ENCODE results near the gene SFXN1. TPM values are rescaled to one million over a fixed set of nuclear protein-coding genes. Genes with fewer than 3 reads are reported as not detected.

Gene SFXN1
- total and polyA plus RNA-seq, 4 donors, result 55.9 to 80.0 (median 76.8) TPM

DNA sequence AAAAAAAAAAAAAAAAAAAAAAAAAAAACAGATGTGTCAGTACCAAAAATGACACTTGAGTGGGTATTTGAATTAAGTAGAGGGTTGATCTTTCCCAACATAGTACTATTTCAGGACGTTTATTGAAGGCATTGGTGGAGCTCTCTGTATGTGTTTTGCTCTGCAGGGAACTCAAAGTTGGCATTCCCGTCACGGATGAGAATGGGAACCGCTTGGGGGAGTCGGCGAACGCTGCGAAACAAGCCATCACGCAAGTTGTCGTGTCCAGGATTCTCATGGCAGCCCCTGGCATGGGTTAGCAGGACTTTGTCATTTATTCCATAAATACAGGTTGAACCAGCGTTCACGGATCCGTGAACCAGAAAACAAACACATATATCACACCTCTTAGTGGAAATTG is 34.9 kb downstream of the SFXN1 start:
- Histone ChIP-seq H3K9me3 (ENCODE audit: control insufficient read depth, insufficient read depth, low read length) (no peaks in the 10 kb centered on the region), H3K4me1 (ENCODE audit: control insufficient read depth, insufficient read depth, low read length) (no peaks in the 10 kb centered on the region), H3K27ac (ENCODE audit: low read depth, low read length) (no peak overlapping the region), H3K4me3 (ENCODE audit: low read depth, low read length) (no peak overlapping the region), H3K27me3 (ENCODE audit: control insufficient read depth, insufficient read depth, low read length) (no peaks in the 10 kb centered on the region), H3K36me3 (ENCODE audit: control insufficient read depth, insufficient read depth, low read length) (peaks cover 49% of the 10 kb centered on the region)
- DNase-seq (ENCODE audit: low read depth in 4 of 6, low spot score in 6 of 6), result no peak
- 100% methylated on average over 9 of the region's 13 CpGs for WGBS (ENCODE audit: insufficient coverage)

DNA sequence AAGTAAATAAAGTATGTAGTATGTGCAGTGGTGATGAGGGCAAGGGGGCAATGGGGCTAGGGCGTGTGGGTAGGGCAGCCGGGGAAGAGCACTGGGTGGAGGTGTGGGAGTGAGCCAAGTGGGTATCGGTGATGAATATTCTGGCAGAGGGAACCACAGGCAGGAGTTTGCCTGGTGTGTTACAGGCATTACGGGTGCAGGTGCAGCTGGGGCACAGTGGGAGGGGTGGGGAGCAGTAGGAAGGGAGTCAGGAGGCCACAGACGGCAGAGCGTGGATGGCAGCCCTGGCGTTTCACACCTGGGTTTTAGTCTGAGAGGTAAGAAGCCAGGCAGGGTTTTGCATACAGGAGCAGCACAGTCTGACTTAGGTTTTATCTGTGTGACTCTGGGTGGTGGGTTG is 35.4 kb downstream of the SFXN1 start:
- Histone ChIP-seq H3K4me3 (ENCODE audit: low read depth, low read length) (no peak overlapping the region), H3K4me1 (ENCODE audit: control insufficient read depth, insufficient read depth, low read length) (no peaks in the 10 kb centered on the region), H3K27ac (ENCODE audit: low read depth, low read length) (no peak overlapping the region), H3K36me3 (ENCODE audit: control insufficient read depth, insufficient read depth, low read length) (peaks cover 52% of the 10 kb centered on the region), H3K27me3 (ENCODE audit: control insufficient read depth, insufficient read depth, low read length) (no peaks in the 10 kb centered on the region), H3K9me3 (ENCODE audit: control insufficient read depth, insufficient read depth, low read length) (no peaks in the 10 kb centered on the region)
- WGBS (ENCODE audit: insufficient coverage), result 92% methylated on average over 7 of the region's 7 CpGs
- no peak for DNase-seq (ENCODE audit: low read depth in 4 of 6, low spot score in 6 of 6)

GRCh38 chr5:175516933-175517823 is 38.8 kb downstream of the SFXN1 start:
- Histone ChIP-seq H3K4me3 (ENCODE audit: low read depth, low read length) (no peak overlapping the region), H3K27ac (ENCODE audit: low read depth, low read length) (no peak overlapping the region), H3K36me3 (ENCODE audit: control insufficient read depth, insufficient read depth, low read length) (peaks cover 50% of the 10 kb centered on the region), H3K9me3 (ENCODE audit: control insufficient read depth, insufficient read depth, low read length) (peaks cover 3% of the 10 kb centered on the region), H3K27me3 (ENCODE audit: control insufficient read depth, insufficient read depth, low read length) (no peaks in the 10 kb centered on the region), H3K4me1 (ENCODE audit: control insufficient read depth, insufficient read depth, low read length) (no peaks in the 10 kb centered on the region)
- WGBS (ENCODE audit: insufficient coverage), result 92% methylated on average over 4 of the region's 10 CpGs
- no peak for DNase-seq (ENCODE audit: low read depth in 4 of 6, low spot score in 6 of 6)

- Histone ChIP-seq H3K27ac (ENCODE audit: low read depth, low read length) (no peak overlapping the region), H3K9me3 (ENCODE audit: control insufficient read depth, insufficient read depth, low read length) (peaks cover 3% of the 10 kb centered on the region), H3K36me3 (ENCODE audit: control insufficient read depth, insufficient read depth, low read length) (peaks cover 50% of the 10 kb centered on the region), H3K27me3 (ENCODE audit: control insufficient read depth, insufficient read depth, low read length) (no peaks in the 10 kb centered on the region), H3K4me1 (ENCODE audit: control insufficient read depth, insufficient read depth, low read length) (no peaks in the 10 kb centered on the region), H3K4me3 (ENCODE audit: low read depth, low read length) (no peak overlapping the region)
- WGBS (ENCODE audit: insufficient coverage), result 94% methylated on average over 5 of the region's 7 CpGs
- no peak for DNase-seq (ENCODE audit: low read depth in 4 of 6, low spot score in 6 of 6)
Measured at GRCh38 chr5:175517824-175518450, 39.6 kb downstream of the SFXN1 start.

GRCh38 chr5:175519006-175519405 is 40.6 kb downstream of the SFXN1 start:
- DNase-seq (ENCODE audit: low read depth in 4 of 6, low spot score in 6 of 6), result no peak
- Histone ChIP-seq H3K27me3 (ENCODE audit: control insufficient read depth, insufficient read depth, low read length) (no peaks in the 10 kb centered on the region), H3K9me3 (ENCODE audit: control insufficient read depth, insufficient read depth, low read length) (peaks cover 3% of the 10 kb centered on the region), H3K4me1 (ENCODE audit: control insufficient read depth, insufficient read depth, low read length) (no peaks in the 10 kb centered on the region), H3K27ac (ENCODE audit: low read depth, low read length) (no peak overlapping the region), H3K36me3 (ENCODE audit: control insufficient read depth, insufficient read depth, low read length) (peaks cover 42% of the 10 kb centered on the region), H3K4me3 (ENCODE audit: low read depth, low read length) (no peak overlapping the region)
- WGBS (ENCODE audit: insufficient coverage), result 60% methylated on average over 1 of the region's 2 CpGs

GRCh38 chr5:175520321-175520720 is 42.0 kb downstream of the SFXN1 start:
- Histone ChIP-seq H3K36me3 (ENCODE audit: control insufficient read depth, insufficient read depth, low read length) (peaks cover 34% of the 10 kb centered on the region), H3K27me3 (ENCODE audit: control insufficient read depth, insufficient read depth, low read length) (no peaks in the 10 kb centered on the region), H3K9me3 (ENCODE audit: control insufficient read depth, insufficient read depth, low read length) (peaks cover 3% of the 10 kb centered on the region), H3K4me1 (ENCODE audit: control insufficient read depth, insufficient read depth, low read length) (no peaks in the 10 kb centered on the region), H3K27ac (ENCODE audit: low read depth, low read length) (no peak overlapping the region), H3K4me3 (ENCODE audit: low read depth, low read length) (no peak overlapping the region)
- 100% methylated on average over 4 of the region's 5 CpGs for WGBS (ENCODE audit: insufficient coverage)
- no peak for DNase-seq (ENCODE audit: low read depth in 4 of 6, low spot score in 6 of 6)

DNA sequence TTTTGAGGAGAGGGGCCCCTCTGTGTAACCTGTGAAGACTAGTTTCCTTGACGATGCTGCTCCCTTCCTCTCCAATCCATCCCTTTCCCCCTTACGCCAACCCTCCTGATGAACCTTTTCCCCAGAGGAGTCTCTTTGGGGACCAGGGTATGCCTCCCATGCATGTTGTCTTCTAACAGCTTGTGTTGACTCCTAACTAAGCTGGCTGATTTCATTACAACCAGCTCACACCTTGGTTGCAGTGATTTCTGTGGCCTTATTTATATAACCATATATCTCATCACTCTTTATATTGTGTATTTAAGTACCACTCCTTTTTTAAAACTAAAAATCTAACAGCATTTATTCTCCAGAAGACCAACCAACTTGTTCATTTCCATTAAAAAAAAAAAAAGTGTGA is 42.5 kb downstream of the SFXN1 start:
- peaks cover 3% of the 10 kb centered on the region for H3K9me3 ChIP-seq (ENCODE audit: control insufficient read depth, insufficient read depth, low read length)
- peaks cover 31% of the 10 kb centered on the region for H3K36me3 ChIP-seq (ENCODE audit: control insufficient read depth, insufficient read depth, low read length)
- no peaks in the 10 kb centered on the region for H3K27me3 ChIP-seq (ENCODE audit: control insufficient read depth, insufficient read depth, low read length)
- no CpG with 5 or more reads among the region's 2 CpGs for WGBS (ENCODE audit: insufficient coverage)
- no peak for DNase-seq (ENCODE audit: low read depth in 4 of 6, low spot score in 6 of 6)
- no peak overlapping the region for H3K27ac ChIP-seq (ENCODE audit: low read depth, low read length)
- no peaks in the 10 kb centered on the region for H3K4me1 ChIP-seq (ENCODE audit: control insufficient read depth, insufficient read depth, low read length)
- no peak overlapping the region for H3K4me3 ChIP-seq (ENCODE audit: low read depth, low read length)

GRCh38 chr5:175521313-175521833 is 43.0 kb downstream of the SFXN1 start:
- Histone ChIP-seq H3K27me3 (ENCODE audit: control insufficient read depth, insufficient read depth, low read length) (no peaks in the 10 kb centered on the region), H3K4me1 (ENCODE audit: control insufficient read depth, insufficient read depth, low read length) (no peaks in the 10 kb centered on the region), H3K36me3 (ENCODE audit: control insufficient read depth, insufficient read depth, low read length) (peaks cover 30% of the 10 kb centered on the region), H3K4me3 (ENCODE audit: low read depth, low read length) (no peak overlapping the region), H3K9me3 (ENCODE audit: control insufficient read depth, insufficient read depth, low read length) (peaks cover 3% of the 10 kb centered on the region), H3K27ac (ENCODE audit: low read depth, low read length) (no peak overlapping the region)
- no CpG with 5 or more reads among the region's 4 CpGs for WGBS (ENCODE audit: insufficient coverage)
- DNase-seq (ENCODE audit: low read depth in 4 of 6, low spot score in 6 of 6), result no peak

DNA sequence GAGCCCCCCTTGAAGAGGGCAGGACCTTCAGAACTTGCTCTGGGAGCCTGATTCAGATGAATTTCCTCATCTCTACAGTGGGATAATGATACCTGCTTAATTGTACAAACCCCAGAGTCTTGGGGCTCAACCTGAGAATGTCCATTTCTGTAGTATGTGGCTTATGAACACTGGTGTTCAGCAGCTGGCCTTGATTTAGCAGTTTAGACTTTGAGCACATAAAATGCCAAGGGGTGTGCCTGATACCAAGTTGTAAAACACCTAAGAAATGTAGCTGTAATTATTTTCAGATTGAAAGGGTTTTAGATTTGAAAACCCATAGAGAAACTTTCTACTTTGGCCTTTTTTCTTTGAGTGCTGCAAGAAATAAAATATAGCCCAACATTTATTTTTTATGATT is 44.9 kb downstream of the SFXN1 start:
- Histone ChIP-seq H3K36me3 (ENCODE audit: control insufficient read depth, insufficient read depth, low read length) (peaks cover 21% of the 10 kb centered on the region), H3K9me3 (ENCODE audit: control insufficient read depth, insufficient read depth, low read length) (peaks cover 3% of the 10 kb centered on the region), H3K27ac (ENCODE audit: low read depth, low read length) (no peak overlapping the region), H3K4me3 (ENCODE audit: low read depth, low read length) (no peak overlapping the region), H3K4me1 (ENCODE audit: control insufficient read depth, insufficient read depth, low read length) (no peaks in the 10 kb centered on the region), H3K27me3 (ENCODE audit: control insufficient read depth, insufficient read depth, low read length) (no peaks in the 10 kb centered on the region)
- DNase-seq (ENCODE audit: low read depth in 4 of 6, low spot score in 6 of 6), result no peak

GRCh38 chr5:175524211-175524610 is 45.9 kb downstream of the SFXN1 start:
- no peak overlapping the region for H3K4me3 ChIP-seq (ENCODE audit: low read depth, low read length)
- DNase-seq (ENCODE audit: low read depth in 4 of 6, low spot score in 6 of 6), result no peak
- no peaks in the 10 kb centered on the region for H3K9me3 ChIP-seq (ENCODE audit: control insufficient read depth, insufficient read depth, low read length)
- no peak overlapping the region for H3K27ac ChIP-seq (ENCODE audit: low read depth, low read length)
- WGBS (ENCODE audit: insufficient coverage), result no CpG with 5 or more reads among the region's 1 CpG
- H3K36me3 ChIP-seq (ENCODE audit: control insufficient read depth, insufficient read depth, low read length), result peaks cover 18% of the 10 kb centered on the region
- no peaks in the 10 kb centered on the region for H3K4me1 ChIP-seq (ENCODE audit: control insufficient read depth, insufficient read depth, low read length)
- H3K27me3 ChIP-seq (ENCODE audit: control insufficient read depth, insufficient read depth, low read length), result no peaks in the 10 kb centered on the region

All from spinal cord (tissue), 10 donors.